MM.1S (cell line): ENCODE data around the gene KANK2.
A peak's percentile ranks its signal among the peaks of the same experiment; 100 is the strongest.

Experiments
- DNase-seq: peaks from one replicate; pipeline ENCODE4 v3.0.0-alpha.2; 2015
- H2AFZ ChIP-seq: fragments of 300-600 bp; sonication (generic); 2 replicates; pipeline ENCODE4 v1.6.0; 2016; ENCODE audit warnings: antibody characterized with exemption, low read length
- H3F3A ChIP-seq: fragments of 300-600 bp; sonication (generic); 2 replicates; pipeline ENCODE4 v1.6.1; 2016; ENCODE audit warnings: mild to moderate bottlenecking, antibody characterized with exemption, low read length, moderate library complexity, mixed read lengths; ENCODE audit not compliant: insufficient read depth
- H3K27ac ChIP-seq: fragments of 300-600 bp; sonication (generic); 2 replicates; pipeline ENCODE4 v1.5.1; 2016; ENCODE audit warnings: mild to moderate bottlenecking, low read length
- H3K27me3 ChIP-seq: fragments of 300-600 bp; sonication (generic); replicated peaks from 2 replicates; pipeline ENCODE4 v1.6.0; 2016; ENCODE audit warnings: low read length; ENCODE audit not compliant: insufficient read depth
- H3K36me3 ChIP-seq: fragments of 300-600 bp; sonication (generic); replicated peaks from 2 replicates; pipeline ENCODE4 v1.6.1; 2016; ENCODE audit warnings: mild to moderate bottlenecking, low read length, mixed read lengths; ENCODE audit not compliant: insufficient read depth
- H3K4me1 ChIP-seq: fragments of 300-600 bp; sonication (generic); 2 replicates; pipeline ENCODE4 v1.6.1; 2016; ENCODE audit warnings: low read length, mixed read lengths
- H3K4me2 ChIP-seq: fragments of 300-600 bp; sonication (generic); 2 replicates; pipeline ENCODE4 v1.6.0; 2016; ENCODE audit warnings: low read depth, low read length
- H3K4me3 ChIP-seq: fragments of 300-600 bp; sonication (generic); 2 replicates; pipeline ENCODE4 v1.5.1; 2016; ENCODE audit warnings: low read length, mixed read lengths
- H3K79me2 ChIP-seq: fragments of 300-600 bp; sonication (generic); 2 replicates; pipeline ENCODE4 v1.6.1; 2016; ENCODE audit warnings: mixed run types, low read length, mixed read lengths
- H3K9ac ChIP-seq: fragments of 300-600 bp; sonication (generic); 2 replicates; pipeline ENCODE4 v1.6.1; 2016; ENCODE audit warnings: low read length, mixed read lengths
- H3K9me2 ChIP-seq: fragments of 300-600 bp; sonication (generic); replicated peaks from 2 replicates; pipeline ENCODE4 v1.6.1; 2016; ENCODE audit warnings: mild to moderate bottlenecking, low read length, mixed read lengths; ENCODE audit not compliant: insufficient read depth
- H3K9me3 ChIP-seq: fragments of 300-600 bp; sonication (generic); replicated peaks from 2 replicates; pipeline ENCODE4 v1.6.1; 2016; ENCODE audit warnings: mild to moderate bottlenecking, low read length, mixed read lengths; ENCODE audit not compliant: insufficient read depth
- H4K20me1 ChIP-seq: fragments of 300-600 bp; sonication (generic); 2 replicates; pipeline ENCODE4 v1.6.1; 2016; ENCODE audit warnings: mild to moderate bottlenecking, low read length, moderate library complexity, mixed read lengths; ENCODE audit not compliant: insufficient read depth
- CTCF ChIP-seq: fragments of 300-600 bp; sonication (generic); IDR thresholded peaks from 2 replicates; pipeline ENCODE4 v1.5.1; 2016; ENCODE audit warnings: antibody characterized with exemption, low read length, mixed read lengths
- EZH2 ChIP-seq: fragments of 300-600 bp; sonication (generic); optimal IDR thresholded peaks from 2 replicates; pipeline ENCODE3; 2017; ENCODE audit warnings: low read depth, mild to moderate bottlenecking, antibody characterized with exemption, low read length, mixed read lengths
- EZH2phosphoT487 ChIP-seq: fragments of 300-600 bp; sonication (generic); IDR thresholded peaks from 2 replicates; pipeline ENCODE4 v1.6.1; 2018; ENCODE audit warnings: antibody characterized with exemption, low read length

The KANK2 gene

GRCh38 chr19:11159598-11160439 is 37.5 kb downstream of the KANK2 start:
- Histone ChIP-seq H3K36me3 (no peaks in the 10 kb centered on the region), H3K27ac (no peak overlapping the region), H3K79me2 (peaks cover 8% of the 10 kb centered on the region), H4K20me1 (no peaks in the 10 kb centered on the region), H3K9ac (no peak overlapping the region), H3K27me3 (no peaks in the 10 kb centered on the region), H2AFZ (no peak overlapping the region), H3K4me1 (peaks cover 5% of the 10 kb centered on the region; the same call in 1 of the 2 replicates), H3K4me3 (no peak overlapping the region), H3K4me2 (no peak overlapping the region), H3K9me3 (no peaks in the 10 kb centered on the region), H3F3A (no peaks in the 10 kb centered on the region), H3K9me2 (no peaks in the 10 kb centered on the region)
- no peak for DNase-seq
- TF ChIP-seq EZH2phosphoT487: no peak
- TF ChIP-seq EZH2: no peak
- no peak for TF ChIP-seq CTCF

DNA sequence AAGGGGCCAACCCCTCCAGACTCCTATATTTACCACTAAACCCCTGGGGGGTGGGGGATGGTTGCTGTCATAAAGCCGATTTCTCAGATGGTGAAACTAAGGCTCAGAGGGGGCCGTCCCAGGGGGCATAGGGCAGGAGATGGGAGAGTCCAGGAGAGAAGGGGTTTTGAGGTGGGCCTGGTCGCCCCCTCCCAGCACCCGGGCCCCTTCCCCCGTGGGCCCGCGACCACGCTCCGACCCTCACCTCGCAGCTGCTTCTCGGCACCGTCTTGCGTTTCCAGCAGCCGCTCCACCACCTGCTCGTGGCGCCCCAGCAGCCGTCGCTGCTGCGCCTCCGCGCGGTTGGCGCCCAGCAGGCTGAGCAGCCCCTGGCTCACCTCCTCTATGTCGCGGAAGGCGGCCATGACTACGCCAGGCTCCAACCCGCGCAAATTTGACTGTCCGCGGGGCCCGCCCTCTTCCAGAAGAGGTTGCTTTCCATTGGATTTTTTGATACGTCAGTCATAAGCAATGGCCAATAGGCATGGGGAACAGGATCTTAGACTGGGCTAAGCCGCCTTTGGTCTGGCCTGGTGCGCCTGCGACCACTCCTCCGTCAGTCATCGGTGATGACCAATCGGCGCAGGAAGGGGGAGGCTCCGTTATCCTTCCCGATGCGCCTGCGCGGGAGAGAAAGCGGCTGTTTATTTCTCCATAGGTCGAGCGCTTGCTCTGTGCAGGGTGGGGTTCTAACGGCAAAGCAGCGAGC is 41.8 kb downstream of the KANK2 start, which contains the start of gene SPC24:
Gene SPC24 (minus strand): TSS at position 410 of the 748 bp plus-strand sequence. CDS start 6 bp downstream, at position 404.
- Histone ChIP-seq H3K4me3 (peak within 1 kb of the TSS; percentile 98), H3K4me1 (peaks cover 10% of the 10 kb centered on the region; the same call in 1 of the 2 replicates), H3K9me2 (no peaks in the 10 kb centered on the region), H3K9me3 (no peaks in the 10 kb centered on the region), H3K79me2 (peaks cover 45% of the 10 kb centered on the region), H2AFZ (peak within 1 kb of the TSS; percentile 93), H3K27ac (peak within 1 kb of the TSS; percentile 7; the same call in 1 of the 2 replicates), H4K20me1 (no peaks in the 10 kb centered on the region), H3K9ac (peak within 1 kb of the TSS; percentile 90), H3K27me3 (no peaks in the 10 kb centered on the region), H3K36me3 (no peaks in the 10 kb centered on the region), H3F3A (no peaks in the 10 kb centered on the region), H3K4me2 (peak within 1 kb of the TSS; percentile 90)
- TF ChIP-seq EZH2phosphoT487 (no peak), CTCF (no peak), EZH2 (no peak)
- peak; percentile 99 for DNase-seq

DNA sequence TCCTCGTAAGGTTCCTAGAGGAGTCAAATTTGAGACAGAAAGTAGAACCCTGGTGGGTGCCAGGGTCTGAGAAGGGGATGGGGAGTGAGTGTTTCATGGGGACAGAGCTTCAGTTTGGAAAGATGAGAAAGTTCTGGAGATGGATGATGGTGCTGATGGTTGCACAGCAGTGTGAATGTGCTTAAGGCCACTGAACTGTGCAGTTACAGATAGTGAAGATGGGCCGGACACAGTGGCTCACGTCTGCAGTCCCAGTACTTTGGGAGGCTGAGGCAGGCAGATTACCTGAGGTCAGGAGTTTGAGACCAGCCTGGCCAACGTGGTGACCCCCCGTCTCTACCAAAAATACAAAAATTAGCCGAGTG is 42.7 kb downstream of the KANK2 start:
- Histone ChIP-seq H3K9ac (peak overlapping the region; percentile 90; the same call in 1 of the 2 replicates), H3K36me3 (no peaks in the 10 kb centered on the region), H3K27me3 (no peaks in the 10 kb centered on the region), H3K4me1 (peaks cover 10% of the 10 kb centered on the region; the same call in 1 of the 2 replicates), H3K4me2 (peak overlapping the region; percentile 90), H3F3A (no peaks in the 10 kb centered on the region), H2AFZ (0 out of 2 replicates have a peak overlapping the region, but pooled peaks have one; percentile 89), H3K9me2 (no peaks in the 10 kb centered on the region), H4K20me1 (no peaks in the 10 kb centered on the region), H3K79me2 (peaks cover 47% of the 10 kb centered on the region), H3K9me3 (no peaks in the 10 kb centered on the region), H3K27ac (no peak overlapping the region), H3K4me3 (peak overlapping the region; percentile 98)
- no peak for TF ChIP-seq EZH2
- TF ChIP-seq CTCF: no peak
- no peak for TF ChIP-seq EZH2phosphoT487
- no peak for DNase-seq
